ENCODE results near the gene TEX264. TPM values are rescaled to one million over a fixed set of nuclear protein-coding genes. Genes with fewer than 3 reads are reported as not detected.

The TEX264 gene
- total RNA-seq, 1 donor from 2014 or later = 65.2 TPM

GRCh38 chr3:51675201-51675611, 4.2 kb downstream of the TEX264 start:
- TF ChIP-seq CTCF (IDR thresholded peaks at IDR 0.05) = no peak
- H3K4me3 Mint-ChIP-seq (ENCODE audit: unreplicated experiment) = no peak overlapping the region
- H3K27me3 Mint-ChIP-seq (ENCODE audit: unreplicated experiment) = no peaks in the 10 kb centered on the region
- H3K36me3 Mint-ChIP-seq (ENCODE audit: unreplicated experiment) = peaks cover 7% of the 10 kb centered on the region
- no peak overlapping the region for H3K27ac Mint-ChIP-seq (ENCODE audit: unreplicated experiment)
- DNase-seq (ENCODE audit: extremely low spot score, unreplicated experiment) = no peak
- H3K4me1 Mint-ChIP-seq (ENCODE audit: unreplicated experiment) = peaks cover 28% of the 10 kb centered on the region
- no peaks in the 10 kb centered on the region for H3K9me3 Mint-ChIP-seq (ENCODE audit: unreplicated experiment)

GRCh38 chr3:51676102-51676640, 5.1 kb downstream of the TEX264 start:
- no peaks in the 10 kb centered on the region for H3K27me3 Mint-ChIP-seq (ENCODE audit: unreplicated experiment)
- H3K9me3 Mint-ChIP-seq (ENCODE audit: unreplicated experiment) = no peaks in the 10 kb centered on the region
- H3K27ac Mint-ChIP-seq (ENCODE audit: unreplicated experiment) = no peak overlapping the region
- peaks cover 7% of the 10 kb centered on the region for H3K36me3 Mint-ChIP-seq (ENCODE audit: unreplicated experiment)
- no peak for TF ChIP-seq CTCF (IDR thresholded peaks at IDR 0.05)
- H3K4me3 Mint-ChIP-seq (ENCODE audit: unreplicated experiment) = no peak overlapping the region
- peaks cover 26% of the 10 kb centered on the region for H3K4me1 Mint-ChIP-seq (ENCODE audit: unreplicated experiment)
- DNase-seq (ENCODE audit: extremely low spot score, unreplicated experiment) = no peak

- Mint-ChIP-seq H3K4me1 (ENCODE audit: unreplicated experiment) (peaks cover 29% of the 10 kb centered on the region), H3K36me3 (ENCODE audit: unreplicated experiment) (peaks cover 7% of the 10 kb centered on the region), H3K27ac (ENCODE audit: unreplicated experiment) (no peak overlapping the region), H3K9me3 (ENCODE audit: unreplicated experiment) (no peaks in the 10 kb centered on the region), H3K27me3 (ENCODE audit: unreplicated experiment) (no peaks in the 10 kb centered on the region), H3K4me3 (ENCODE audit: unreplicated experiment) (no peak overlapping the region)
- no peak for TF ChIP-seq CTCF (IDR thresholded peaks at IDR 0.05)
- no peak for DNase-seq (ENCODE audit: extremely low spot score, unreplicated experiment)
Measured at GRCh38 chr3:51677358-51677757, 6.3 kb downstream of the TEX264 start.

- H3K27me3 Mint-ChIP-seq (ENCODE audit: unreplicated experiment) = no peaks in the 10 kb centered on the region
- TF ChIP-seq CTCF (IDR thresholded peaks at IDR 0.05) = no peak
- peaks cover 10% of the 10 kb centered on the region for H3K36me3 Mint-ChIP-seq (ENCODE audit: unreplicated experiment)
- no peak overlapping the region for H3K4me3 Mint-ChIP-seq (ENCODE audit: unreplicated experiment)
- no peaks in the 10 kb centered on the region for H3K9me3 Mint-ChIP-seq (ENCODE audit: unreplicated experiment)
- H3K4me1 Mint-ChIP-seq (ENCODE audit: unreplicated experiment) = peaks cover 22% of the 10 kb centered on the region
- no peak for DNase-seq (ENCODE audit: extremely low spot score, unreplicated experiment)
- no peak overlapping the region for H3K27ac Mint-ChIP-seq (ENCODE audit: unreplicated experiment)
Measured at GRCh38 chr3:51678186-51678585, 7.1 kb downstream of the TEX264 start.

- TF ChIP-seq CTCF (IDR thresholded peaks at IDR 0.05) = no peak
- peaks cover 19% of the 10 kb centered on the region for H3K4me1 Mint-ChIP-seq (ENCODE audit: unreplicated experiment)
- H3K27me3 Mint-ChIP-seq (ENCODE audit: unreplicated experiment) = no peaks in the 10 kb centered on the region
- H3K9me3 Mint-ChIP-seq (ENCODE audit: unreplicated experiment) = no peaks in the 10 kb centered on the region
- no peak overlapping the region for H3K4me3 Mint-ChIP-seq (ENCODE audit: unreplicated experiment)
- no peak overlapping the region for H3K27ac Mint-ChIP-seq (ENCODE audit: unreplicated experiment)
- peaks cover 10% of the 10 kb centered on the region for H3K36me3 Mint-ChIP-seq (ENCODE audit: unreplicated experiment)
- no peak for DNase-seq (ENCODE audit: extremely low spot score, unreplicated experiment)
Measured at GRCh38 chr3:51678641-51679040, 7.6 kb downstream of the TEX264 start.

Data from osteocyte (in vitro differentiated cells).